ENCODE data around the gene ING2. TPM values are rescaled to one million over a fixed set of nuclear protein-coding genes. Genes with fewer than 3 reads are reported as not detected.
"Not testable (repeated sequence)": the region's sequence is repeated elsewhere in the genome, so short reads cannot be mapped to it uniquely, and the experiment has no call there.

Gene ING2
- polyA plus RNA-seq, 1 experiment = 4.4 TPM

GRCh38 chr4:183548306-183548705, 43.4 kb downstream of the ING2 start:
- ChIA-PET POLR2A (no interaction called here), CTCF (no interaction called here)
- Histone ChIP-seq H3K4me3 (ENCODE audit: low read depth, low read length) (no peak overlapping the region), H3K36me3 (ENCODE audit: control insufficient read depth, insufficient read depth, low read length) (no peaks in the 10 kb centered on the region), H3K27me3 (ENCODE audit: control insufficient read depth, insufficient read depth, low read length) (no peaks in the 10 kb centered on the region)
- no peak for DNase-seq (ENCODE audit: low read depth)
- no peak for TF ChIP-seq CTCF (IDR thresholded peaks at IDR 0.05; ENCODE audit: insufficient read depth, low read depth, low read length)

DNA sequence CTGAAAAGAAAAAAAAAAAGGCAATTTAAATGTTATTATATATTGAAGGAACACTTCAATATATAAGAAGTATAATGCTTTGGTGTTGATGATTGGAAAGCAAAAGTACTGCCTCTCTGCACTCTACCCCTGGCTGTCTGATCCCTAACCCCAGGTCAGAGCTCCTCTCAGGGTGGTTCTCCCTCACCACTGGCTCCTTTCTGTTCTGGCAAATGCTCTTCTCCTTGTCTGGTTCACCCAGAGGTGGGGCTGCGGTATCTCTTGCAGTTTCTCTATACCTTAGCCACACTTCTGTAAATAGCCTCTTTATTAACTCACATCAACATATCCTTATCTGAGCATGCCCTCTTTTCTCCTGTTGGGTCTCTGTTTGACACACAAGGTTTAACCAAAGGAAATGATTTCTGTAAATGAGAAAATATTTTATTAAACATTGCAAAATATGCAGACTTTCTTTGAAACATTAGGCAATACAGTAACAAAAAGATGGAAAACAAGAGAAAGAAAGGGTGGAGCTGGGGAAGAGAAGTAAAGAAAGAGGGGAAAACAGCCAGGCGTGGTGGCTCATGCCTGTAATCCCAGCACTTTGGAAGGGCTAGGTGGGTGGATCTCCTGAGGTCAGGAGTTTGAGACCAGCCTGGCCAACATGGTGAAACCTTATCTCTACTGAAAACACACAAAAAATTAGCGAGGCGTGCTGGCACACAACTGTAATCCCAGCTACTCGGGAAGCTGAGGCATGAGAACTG, 45.7 kb downstream of the ING2 start:
- Histone ChIP-seq H3K27me3 (ENCODE audit: control insufficient read depth, insufficient read depth, low read length) (no peaks in the 10 kb centered on the region), H3K36me3 (ENCODE audit: control insufficient read depth, insufficient read depth, low read length) (no peaks in the 10 kb centered on the region), H3K4me3 (ENCODE audit: low read depth, low read length) (no peak overlapping the region)
- TF ChIP-seq CTCF (IDR thresholded peaks at IDR 0.05; ENCODE audit: insufficient read depth, low read depth, low read length) = no peak
- CTCF ChIA-PET = no interaction called here
- POLR2A ChIA-PET = no interaction called here
- DNase-seq (ENCODE audit: low read depth) = no peak

- no peaks in the 10 kb centered on the region for H3K36me3 ChIP-seq (ENCODE audit: control insufficient read depth, insufficient read depth, low read length)
- no peaks in the 10 kb centered on the region for H3K27me3 ChIP-seq (ENCODE audit: control insufficient read depth, insufficient read depth, low read length)
- POLR2A ChIA-PET = no interaction called here
- TF ChIP-seq CTCF (IDR thresholded peaks at IDR 0.05; ENCODE audit: insufficient read depth, low read depth, low read length) = no peak
- no peak overlapping the region for H3K4me3 ChIP-seq (ENCODE audit: low read depth, low read length)
- CTCF ChIA-PET = no interaction called here
- DNase-seq (ENCODE audit: low read depth) = no peak
Observed at GRCh38 chr4:183552274-183553146, 47.7 kb downstream of the ING2 start.

DNA sequence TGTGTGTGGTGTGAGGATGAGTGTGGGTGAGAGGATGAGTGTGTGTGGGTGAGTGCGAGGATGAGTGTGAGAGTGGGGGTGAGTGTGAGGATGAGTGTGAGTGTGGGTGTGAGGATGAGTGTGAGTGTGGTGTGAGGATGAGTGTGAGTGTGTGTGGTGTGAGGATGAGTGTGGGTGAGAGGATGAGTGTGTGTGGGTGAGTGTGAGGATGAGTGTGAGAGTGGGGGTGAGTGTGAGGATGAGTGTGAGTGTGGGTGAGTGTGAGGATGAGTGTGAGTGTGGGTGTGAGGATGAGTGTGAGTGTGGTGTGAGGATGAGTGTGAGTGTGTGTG, 48.3 kb downstream of the ING2 start:
- H3K36me3 ChIP-seq (ENCODE audit: control insufficient read depth, insufficient read depth, low read length); CTCF ChIA-PET; H3K4me3 ChIP-seq (ENCODE audit: low read depth, low read length); H3K27me3 ChIP-seq (ENCODE audit: control insufficient read depth, insufficient read depth, low read length); POLR2A ChIA-PET; DNase-seq (ENCODE audit: low read depth): not testable (repeated sequence)

GRCh38 chr4:183553601-183554345, 48.9 kb downstream of the ING2 start:
- CTCF ChIA-PET = no interaction called here
- Histone ChIP-seq H3K27me3 (ENCODE audit: control insufficient read depth, insufficient read depth, low read length) (no peaks in the 10 kb centered on the region), H3K36me3 (ENCODE audit: control insufficient read depth, insufficient read depth, low read length) (no peaks in the 10 kb centered on the region), H3K4me3 (ENCODE audit: low read depth, low read length) (no peak overlapping the region)
- POLR2A ChIA-PET = no interaction called here
- DNase-seq (ENCODE audit: low read depth) = no peak
- no peak for TF ChIP-seq CTCF (IDR thresholded peaks at IDR 0.05; ENCODE audit: insufficient read depth, low read depth, low read length)
